Stimulated activated effector memory CD8-positive, alpha-beta T cell treated with anti-CD3 and anti-CD28 coated beads, Interleukin-12 subunit alpha, Interleukin-12 subunit beta, amount 100 ng/mL, for 72 hours (primary cell): ENCODE data around the gene MAP10.
A peak's percentile ranks its signal among the peaks of the same experiment; 100 is the strongest.

Source experiments
- ATAC-seq: fragments of 150-1000 bp; cut with Tn5 transposase; 2 replicates; pipeline ENCODE4 v1.10.0; 2021
- DNase-seq, 2 donors: peaks; one replicate each; pipeline ENCODE4 v3.0.0; 2021 to 2022; ENCODE audit warnings: low spot score in 2 of 2
- H3K27ac Mint-ChIP-seq: one replicate; pipeline ENCODE4 v1.8.0; 2022; ENCODE audit warnings: mild to moderate bottlenecking, mixed read lengths
- H3K36me3 Mint-ChIP-seq: one replicate; pipeline ENCODE4 v1.8.0; 2022; ENCODE audit warnings: mild to moderate bottlenecking, mixed read lengths
- H3K4me1 Mint-ChIP-seq: one replicate; pipeline ENCODE4 v1.8.0; 2022; ENCODE audit warnings: mixed read lengths
- H3K4me3 Mint-ChIP-seq: one replicate; pipeline ENCODE4 v1.8.0; 2022; ENCODE audit warnings: mild to moderate bottlenecking, mixed read lengths
- H3K9me3 Mint-ChIP-seq: one replicate; pipeline ENCODE4 v1.8.0; 2022; ENCODE audit warnings: mixed read lengths

Gene MAP10

GRCh38 chr1:232826318-232826717 lies 21.1 kb downstream of the MAP10 start:
- H3K4me1 Mint-ChIP-seq = no peaks in the 10 kb centered on the region
- H3K27ac Mint-ChIP-seq = no peak overlapping the region
- no peak overlapping the region for H3K4me3 Mint-ChIP-seq
- DNase-seq (no peak), ATAC-seq (no peak)
- no peaks in the 10 kb centered on the region for H3K9me3 Mint-ChIP-seq
- no peaks in the 10 kb centered on the region for H3K36me3 Mint-ChIP-seq

- no peaks in the 10 kb centered on the region for H3K4me1 Mint-ChIP-seq
- H3K4me3 Mint-ChIP-seq = no peak overlapping the region
- DNase-seq (no peak), ATAC-seq (no peak)
- H3K36me3 Mint-ChIP-seq = no peaks in the 10 kb centered on the region
- no peak overlapping the region for H3K27ac Mint-ChIP-seq
- no peaks in the 10 kb centered on the region for H3K9me3 Mint-ChIP-seq
Observed at GRCh38 chr1:232830661-232831060, 25.4 kb downstream of the MAP10 start.

GRCh38 chr1:232831895-232832294 lies 26.7 kb downstream of the MAP10 start:
- no peak overlapping the region for H3K4me3 Mint-ChIP-seq
- no peak overlapping the region for H3K27ac Mint-ChIP-seq
- H3K36me3 Mint-ChIP-seq = no peaks in the 10 kb centered on the region
- DNase-seq (no peak), ATAC-seq (no peak)
- H3K4me1 Mint-ChIP-seq = no peaks in the 10 kb centered on the region
- H3K9me3 Mint-ChIP-seq = no peaks in the 10 kb centered on the region

- ATAC-seq (peak; percentile 40), DNase-seq (no peak)
- Mint-ChIP-seq H3K4me3 (no peak overlapping the region), H3K9me3 (no peaks in the 10 kb centered on the region), H3K27ac (no peak overlapping the region), H3K4me1 (no peaks in the 10 kb centered on the region), H3K36me3 (no peaks in the 10 kb centered on the region)
Observed at GRCh38 chr1:232834066-232834465, 28.9 kb downstream of the MAP10 start.

GRCh38 chr1:232835166-232835565 lies 29.9 kb downstream of the MAP10 start:
- H3K36me3 Mint-ChIP-seq = no peaks in the 10 kb centered on the region
- no peaks in the 10 kb centered on the region for H3K4me1 Mint-ChIP-seq
- no peak overlapping the region for H3K27ac Mint-ChIP-seq
- no peak for ATAC-seq
- H3K9me3 Mint-ChIP-seq = peaks cover 2% of the 10 kb centered on the region
- H3K4me3 Mint-ChIP-seq = no peak overlapping the region
- DNase-seq = no peak

GRCh38 chr1:232837087-232837486 lies 31.9 kb downstream of the MAP10 start:
- Mint-ChIP-seq H3K4me1 (no peaks in the 10 kb centered on the region), H3K9me3 (peaks cover 2% of the 10 kb centered on the region), H3K36me3 (no peaks in the 10 kb centered on the region), H3K27ac (no peak overlapping the region), H3K4me3 (no peak overlapping the region)
- ATAC-seq (no peak), DNase-seq (no peak)

- no peak for DNase-seq
- H3K9me3 Mint-ChIP-seq = peaks cover 2% of the 10 kb centered on the region
- peak; percentile 40 for ATAC-seq
Observed at GRCh38 chr1:232841823-232842565, 36.8 kb downstream of the MAP10 start.

GRCh38 chr1:232844791-232845190 lies 39.6 kb downstream of the MAP10 start:
- no peaks in the 10 kb centered on the region for H3K36me3 Mint-ChIP-seq
- DNase-seq (no peak), ATAC-seq (no peak)
- no peak overlapping the region for H3K27ac Mint-ChIP-seq
- H3K4me3 Mint-ChIP-seq = no peak overlapping the region
- H3K9me3 Mint-ChIP-seq = peaks cover 2% of the 10 kb centered on the region
- H3K4me1 Mint-ChIP-seq = no peaks in the 10 kb centered on the region

More at GRCh38 chr1:232841823-232842565, 36.8 kb downstream of the MAP10 start:
- Mint-ChIP-seq H3K4me1 (no peaks in the 10 kb centered on the region), H3K4me3 (no peak overlapping the region), H3K36me3 (no peaks in the 10 kb centered on the region), H3K27ac (no peak overlapping the region)

- Mint-ChIP-seq H3K36me3 (no peaks in the 10 kb centered on the region), H3K4me3 (no peak overlapping the region), H3K27ac (no peak overlapping the region), H3K4me1 (no peaks in the 10 kb centered on the region), H3K9me3 (no peaks in the 10 kb centered on the region)
- ATAC-seq (no peak), DNase-seq (no peak)
Observed at GRCh38 chr1:232845406-232845955, 40.3 kb downstream of the MAP10 start.

- Mint-ChIP-seq H3K27ac (no peak overlapping the region), H3K4me3 (no peak overlapping the region), H3K4me1 (no peaks in the 10 kb centered on the region), H3K36me3 (no peaks in the 10 kb centered on the region), H3K9me3 (no peaks in the 10 kb centered on the region)
- DNase-seq = no peak
- no peak for ATAC-seq
Observed at GRCh38 chr1:232851532-232851931, 46.3 kb downstream of the MAP10 start.

GRCh38 chr1:232853994-232854797 lies 49.0 kb downstream of the MAP10 start:
- DNase-seq (no peak), ATAC-seq (peak; percentile 67)
- no peaks in the 10 kb centered on the region for H3K36me3 Mint-ChIP-seq
- H3K4me3 Mint-ChIP-seq = no peak overlapping the region
- H3K27ac Mint-ChIP-seq = no peak overlapping the region
- no peaks in the 10 kb centered on the region for H3K9me3 Mint-ChIP-seq
- H3K4me1 Mint-ChIP-seq = no peaks in the 10 kb centered on the region

GRCh38 chr1:232854798-232855159 lies 49.6 kb downstream of the MAP10 start:
- ATAC-seq (no peak), DNase-seq (no peak)
- Mint-ChIP-seq H3K4me1 (no peaks in the 10 kb centered on the region), H3K9me3 (no peaks in the 10 kb centered on the region), H3K4me3 (no peak overlapping the region), H3K36me3 (no peaks in the 10 kb centered on the region), H3K27ac (no peak overlapping the region)

GRCh38 chr1:232856541-232856940 lies 51.3 kb downstream of the MAP10 start:
- H3K9me3 Mint-ChIP-seq = no peaks in the 10 kb centered on the region
- H3K4me3 Mint-ChIP-seq = no peak overlapping the region
- H3K27ac Mint-ChIP-seq = no peak overlapping the region
- no peak for ATAC-seq
- H3K4me1 Mint-ChIP-seq = no peaks in the 10 kb centered on the region
- no peaks in the 10 kb centered on the region for H3K36me3 Mint-ChIP-seq
- DNase-seq = no peak
